ENCODE data around the gene NR2F1-AS1.

DNA sequence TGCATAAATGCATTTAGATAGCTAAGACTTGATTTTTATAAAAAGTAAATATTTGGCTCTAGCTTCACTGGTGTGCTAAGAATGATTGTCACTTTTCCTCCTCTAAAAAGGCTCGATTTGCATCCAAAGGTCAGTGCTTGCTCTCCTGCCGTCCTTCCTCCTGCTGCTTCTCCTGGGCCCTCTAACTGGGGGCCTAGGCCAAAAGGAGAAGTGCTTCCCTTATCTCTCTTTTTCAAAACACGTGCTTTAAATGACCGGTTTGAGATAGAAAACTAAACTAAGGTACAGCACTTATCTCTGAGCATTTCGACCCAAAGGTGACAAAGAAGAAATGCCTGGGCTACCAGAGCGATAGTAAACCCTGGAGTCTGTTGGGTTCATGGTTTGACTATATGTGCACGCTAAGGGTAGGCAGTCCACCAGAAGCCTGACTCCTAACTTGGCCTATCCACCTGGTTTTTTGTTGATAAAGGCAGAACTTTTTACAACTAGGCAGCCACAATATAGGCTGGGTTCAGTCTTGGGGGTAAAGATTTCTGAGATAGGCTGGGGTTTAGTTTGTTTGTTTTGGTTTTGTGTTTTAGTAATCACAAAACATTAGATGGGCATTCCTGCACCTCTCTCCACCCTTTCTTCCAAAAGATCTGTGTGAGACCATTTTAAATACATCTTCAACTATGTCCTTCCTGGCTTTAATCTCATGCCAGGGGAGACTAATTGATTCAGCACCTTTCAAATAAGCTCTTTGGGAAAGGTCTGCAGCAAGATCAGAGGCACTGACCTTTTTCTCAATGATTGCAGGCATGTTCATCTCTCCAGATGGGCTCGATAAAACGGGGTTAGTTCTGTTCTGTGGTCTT, 3.8 kb downstream of the NR2F1-AS1 start:
- TF ChIP-seq, protein P1, sequence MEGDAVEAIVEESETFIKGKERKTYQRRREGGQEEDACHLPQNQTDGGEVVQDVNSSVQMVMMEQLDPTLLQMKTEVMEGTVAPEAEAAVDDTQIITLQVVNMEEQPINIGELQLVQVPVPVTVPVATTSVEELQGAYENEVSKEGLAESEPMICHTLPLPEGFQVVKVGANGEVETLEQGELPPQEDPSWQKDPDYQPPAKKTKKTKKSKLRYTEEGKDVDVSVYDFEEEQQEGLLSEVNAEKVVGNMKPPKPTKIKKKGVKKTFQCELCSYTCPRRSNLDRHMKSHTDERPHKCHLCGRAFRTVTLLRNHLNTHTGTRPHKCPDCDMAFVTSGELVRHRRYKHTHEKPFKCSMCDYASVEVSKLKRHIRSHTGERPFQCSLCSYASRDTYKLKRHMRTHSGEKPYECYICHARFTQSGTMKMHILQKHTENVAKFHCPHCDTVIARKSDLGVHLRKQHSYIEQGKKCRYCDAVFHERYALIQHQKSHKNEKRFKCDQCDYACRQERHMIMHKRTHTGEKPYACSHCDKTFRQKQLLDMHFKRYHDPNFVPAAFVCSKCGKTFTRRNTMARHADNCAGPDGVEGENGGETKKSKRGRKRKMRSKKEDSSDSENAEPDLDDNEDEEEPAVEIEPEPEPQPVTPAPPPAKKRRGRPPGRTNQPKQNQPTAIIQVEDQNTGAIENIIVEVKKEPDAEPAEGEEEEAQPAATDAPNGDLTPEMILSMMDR (IDR thresholded peaks at IDR 0.05): no peak
- TF ChIP-seq POLR2A (IDR thresholded peaks at IDR 0.05): no peak
